ENCODE measurements around the gene KLF6.

GRCh38 chr10:3829156-3830050 lies 44.4 kb upstream of the KLF6 start:
- TF ChIP-seq CTCF (IDR thresholded peaks at IDR 0.05; ENCODE audit: low read depth, low read length): no peak
- no peak for TF ChIP-seq EZH2phosphoT487 (IDR thresholded peaks at IDR 0.05; ENCODE audit: low read depth)
